Ramos (cell line): ENCODE measurements around the gene PTPRK.
"Not testable (repeated sequence)": the region's sequence is repeated elsewhere in the genome, so short reads cannot be mapped to it uniquely, and the experiment has no call there.

Experiments used
- in situ Hi-C: fragments of 300-500 bp; cut with MboI; formaldehyde crosslinking; loops from one replicate; pipeline ENCODE4 v1.14.3; 2022; ENCODE audit warnings: low sequenced_read_pairs; ENCODE audit not compliant: unreplicated experiment

PTPRK gene

DNA sequence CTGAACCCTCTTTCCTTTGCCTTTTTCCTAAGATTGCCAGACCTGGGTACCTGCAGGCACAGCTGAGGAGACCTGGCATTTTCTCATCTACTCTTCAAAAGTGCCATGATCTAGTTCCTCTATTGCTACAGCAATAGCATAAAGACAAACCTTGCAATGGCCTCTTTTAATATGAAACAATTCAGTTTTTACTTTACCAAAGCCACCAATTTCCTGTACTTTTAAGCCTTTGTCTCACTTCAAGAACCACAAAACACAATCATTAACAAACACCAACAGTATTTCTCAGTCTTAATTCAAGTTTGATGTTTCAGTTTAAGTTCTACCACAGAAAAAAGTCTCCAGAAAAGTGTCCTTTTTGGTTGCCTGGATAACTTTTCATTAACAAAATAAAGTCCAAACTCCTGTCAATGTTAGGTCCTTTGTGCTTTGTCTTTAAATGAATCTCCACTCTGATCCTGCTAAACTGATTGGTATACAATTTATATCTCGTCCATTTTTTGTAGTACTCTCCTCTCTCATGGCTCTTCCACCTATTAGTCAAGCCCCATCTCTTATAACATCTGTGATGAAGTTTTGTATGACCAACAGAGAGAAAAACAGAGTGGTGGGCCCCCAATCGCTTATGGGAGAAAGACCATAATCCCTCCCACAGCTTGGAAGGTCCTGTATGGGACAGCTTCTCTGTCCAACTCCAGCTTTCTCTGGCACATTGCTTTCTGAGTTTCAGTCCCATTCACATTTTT, 569.1 kb downstream of the PTPRK start:
- in situ Hi-C loops = no loop called here

DNA sequence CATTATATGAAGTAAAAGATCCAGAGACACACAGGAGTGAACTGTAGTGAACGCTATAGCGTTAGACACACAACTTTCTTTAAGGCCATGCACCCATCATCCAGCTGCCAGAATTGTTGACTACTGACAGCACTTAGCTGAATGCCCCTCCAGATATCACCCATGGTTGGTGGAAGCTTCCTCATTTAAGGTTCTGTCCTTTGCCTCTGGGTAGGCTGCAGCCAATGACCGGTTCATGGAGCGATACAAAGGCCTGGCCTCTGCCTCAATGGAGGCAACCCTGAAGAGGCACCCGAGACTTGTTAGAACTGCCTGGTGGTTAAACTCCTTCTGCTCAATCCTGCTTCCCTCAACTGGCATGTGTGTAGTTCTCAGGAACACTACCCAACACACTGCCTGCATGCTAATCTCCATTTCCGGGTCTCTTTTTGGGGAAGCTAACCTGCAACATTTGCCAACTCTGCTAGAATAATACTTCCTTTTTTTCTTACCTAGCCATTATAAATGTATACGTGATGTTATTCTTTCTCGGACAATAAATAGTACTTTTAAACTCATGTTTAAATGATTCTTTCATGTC, 569.7 kb downstream of the PTPRK start:
- in situ Hi-C loops = no loop called here

DNA sequence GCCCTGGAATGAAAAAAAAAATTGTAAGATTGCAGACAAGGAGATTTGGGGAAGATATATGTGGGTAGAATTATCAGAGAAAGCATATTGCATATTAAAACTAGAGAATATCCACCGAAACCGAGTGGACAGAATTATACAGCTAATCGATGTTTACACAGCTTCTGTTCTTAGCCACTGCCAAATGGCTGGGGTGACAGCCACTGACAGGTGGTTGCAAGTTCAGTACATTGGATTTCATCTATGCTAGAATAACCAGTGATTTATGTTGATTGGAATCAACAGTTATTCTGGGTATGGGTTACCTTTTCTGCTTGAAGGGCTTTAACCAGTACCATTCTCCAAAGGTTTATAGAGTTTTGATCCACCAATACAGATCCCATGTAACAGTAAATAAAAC, 571.1 kb downstream of the PTPRK start:
- in situ Hi-C loops = no loop called here

DNA sequence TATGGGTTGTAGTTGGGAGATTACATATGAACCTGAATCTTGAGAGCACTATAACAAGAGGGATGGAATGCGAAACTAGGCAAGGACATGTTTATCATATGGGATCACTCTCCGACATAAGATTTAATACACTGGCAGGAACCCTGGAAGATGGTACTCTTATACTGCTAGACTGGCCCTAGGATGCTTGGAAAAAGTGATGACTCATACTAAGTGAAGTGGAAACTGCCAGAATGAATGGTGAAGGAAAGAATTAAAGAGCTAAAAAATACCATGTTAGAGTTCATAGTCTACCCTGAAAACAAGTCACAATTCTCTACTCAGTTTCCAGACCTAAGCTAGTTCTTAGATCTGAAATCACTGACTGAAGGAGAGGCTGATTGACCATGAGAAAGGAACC, 574.0 kb downstream of the PTPRK start:
- in situ Hi-C loops = no loop called here

DNA sequence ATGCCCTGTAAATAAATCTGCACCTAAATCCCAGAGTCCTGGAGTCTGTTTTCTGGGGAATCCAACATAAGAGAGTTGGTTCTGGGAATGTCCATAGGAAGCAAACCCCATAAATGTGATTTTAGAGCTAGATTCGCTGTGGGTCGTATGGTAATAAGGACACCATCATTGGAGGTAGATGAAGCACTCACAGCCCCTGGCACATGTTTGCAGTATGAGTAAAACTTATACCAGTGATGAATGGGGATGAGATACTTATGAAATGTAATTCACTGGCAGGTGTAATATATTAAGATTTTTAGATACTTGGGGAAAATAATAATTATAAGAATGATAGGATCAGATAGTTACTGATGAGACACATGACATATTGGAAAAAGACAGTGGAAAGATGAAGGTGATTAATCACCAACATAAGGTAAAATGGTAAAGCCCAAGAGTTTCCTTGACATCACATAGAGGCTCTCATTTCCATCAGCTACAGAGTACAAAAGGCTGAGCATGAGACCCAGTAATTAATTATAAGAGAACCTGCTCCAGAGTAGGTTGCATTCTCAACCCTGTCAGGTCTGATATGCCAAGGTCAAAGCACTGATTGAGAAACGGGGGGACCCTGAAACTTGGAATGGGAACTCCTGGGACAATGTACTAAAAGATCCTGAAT, 574.8 kb downstream of the PTPRK start:
- in situ Hi-C loops = no loop called here

DNA sequence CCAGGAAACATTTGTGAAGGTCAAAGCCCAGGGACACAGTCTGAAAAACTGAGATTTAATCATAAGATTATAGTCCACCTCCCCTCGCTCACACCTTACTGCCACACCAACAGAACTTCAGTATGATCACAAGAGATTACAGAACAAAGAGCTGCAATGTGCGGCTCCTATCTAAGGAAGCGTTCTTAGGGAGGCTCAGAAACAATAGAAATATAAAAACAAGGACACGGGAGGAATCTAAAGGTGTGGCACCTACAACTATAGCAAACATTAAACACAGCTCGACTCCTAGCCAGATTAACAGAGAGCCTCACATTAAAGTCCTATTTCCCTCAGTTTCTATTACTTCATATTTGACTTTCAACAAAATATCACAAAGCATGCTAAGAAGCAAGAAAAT, 579.2 kb downstream of the PTPRK start:
- in situ Hi-C loops = no loop called here

DNA sequence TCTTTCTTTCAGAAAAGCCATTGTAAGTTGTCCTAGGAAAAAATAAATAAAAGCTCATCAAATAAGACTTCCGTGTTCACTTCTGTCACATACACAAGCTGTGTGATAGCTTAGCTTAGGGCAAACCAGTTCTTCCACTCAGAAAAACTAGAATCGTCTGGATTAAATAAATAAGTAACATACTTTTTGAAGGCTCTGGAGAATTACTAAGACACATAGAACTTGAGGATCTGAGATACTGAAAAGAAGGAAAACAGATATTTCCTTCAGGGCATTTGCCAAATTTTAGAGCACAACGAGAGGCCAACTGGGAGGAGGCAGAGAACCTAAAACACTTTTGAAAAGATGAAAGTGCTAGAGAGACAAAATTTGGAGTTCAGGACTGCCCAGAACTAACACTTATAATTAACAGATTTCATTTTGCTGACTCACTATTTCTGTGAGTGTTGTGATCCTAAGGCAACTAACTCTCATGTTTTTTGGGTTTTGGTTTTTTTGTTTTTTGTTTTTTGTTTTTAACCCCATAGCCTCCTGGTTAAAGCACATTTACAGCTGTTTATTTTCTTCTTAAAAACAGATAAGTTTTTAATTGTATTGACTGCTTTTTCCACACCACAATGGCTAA, 580.8 kb downstream of the PTPRK start:
- in situ Hi-C loops = no loop called here

DNA sequence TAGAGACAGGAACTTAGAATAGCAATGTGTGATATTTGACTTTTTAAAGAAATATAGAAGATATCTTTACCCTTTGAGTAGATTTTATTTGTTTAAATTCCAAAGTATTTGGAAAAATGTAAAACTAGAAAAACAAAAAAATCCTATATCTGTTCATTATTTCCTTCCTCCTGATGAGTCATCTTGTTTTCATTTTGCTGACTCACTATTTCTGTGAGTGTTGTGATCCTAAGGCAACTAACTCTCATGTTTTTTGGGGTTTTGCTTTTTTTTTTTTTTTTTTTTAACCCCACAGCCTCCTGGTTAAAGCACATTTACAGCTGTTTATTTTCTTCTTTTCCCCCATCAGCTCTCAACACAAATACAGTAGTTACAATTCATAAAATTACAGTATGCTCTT, 581.7 kb downstream of the PTPRK start:
- in situ Hi-C loops = no loop called here

DNA sequence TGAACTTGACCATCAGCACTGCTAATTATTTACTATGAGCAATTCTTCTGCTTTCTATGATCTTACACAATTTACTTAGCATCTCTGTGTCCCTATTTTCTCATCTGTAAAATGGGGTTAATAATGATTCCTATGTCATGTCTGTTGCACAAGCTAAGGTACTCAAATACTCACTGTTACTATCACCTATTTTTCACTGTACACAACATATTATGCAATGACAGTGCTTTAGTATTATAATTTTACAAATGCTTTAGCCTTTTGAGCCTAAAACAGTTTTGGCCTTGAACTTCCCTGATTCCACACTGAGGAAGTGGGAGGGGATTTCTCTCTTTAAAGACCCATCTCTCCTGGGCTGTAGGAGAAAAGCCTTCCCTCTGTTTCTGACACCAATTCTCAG, 582.7 kb downstream of the PTPRK start:
- in situ Hi-C loops = no loop called here

DNA sequence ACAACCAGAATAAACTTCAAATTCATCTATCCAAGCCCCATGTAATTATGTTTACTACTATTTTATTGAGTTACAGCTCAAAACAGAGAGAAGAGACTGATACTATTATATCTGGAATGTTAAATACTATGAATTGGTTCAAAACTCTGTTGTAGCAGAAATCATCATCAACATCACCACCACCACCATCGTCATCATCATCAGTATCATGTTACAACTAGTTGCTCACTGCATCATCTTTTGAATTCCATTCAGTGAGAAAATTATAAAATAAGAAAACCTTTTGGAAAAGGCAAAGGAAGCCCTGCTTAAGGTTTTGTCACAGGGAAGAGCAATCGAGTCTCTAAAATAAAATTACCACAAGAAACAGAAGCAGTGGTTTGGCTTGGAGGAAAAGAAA, 583.3 kb downstream of the PTPRK start:
- in situ Hi-C loops = no loop called here

DNA sequence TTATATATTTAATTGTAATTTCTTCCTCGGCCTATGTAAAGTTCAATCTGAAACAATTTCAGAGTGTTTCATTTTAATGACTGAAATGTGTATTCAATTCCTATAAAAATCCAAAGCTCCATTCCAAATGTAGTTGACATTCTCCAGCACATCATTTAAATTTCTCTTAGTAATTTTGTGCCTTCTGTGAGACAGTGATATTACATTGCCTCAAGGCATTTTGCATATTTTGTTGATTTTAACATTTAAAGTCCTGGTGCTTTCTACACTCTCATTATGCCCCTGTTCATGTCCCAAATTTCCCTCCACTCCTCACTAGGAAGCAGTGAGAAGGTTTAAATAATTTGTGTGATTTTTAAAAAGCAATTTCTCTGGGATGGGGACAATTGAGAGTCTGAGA, 585.4 kb downstream of the PTPRK start:
- in situ Hi-C loops = no loop called here

DNA sequence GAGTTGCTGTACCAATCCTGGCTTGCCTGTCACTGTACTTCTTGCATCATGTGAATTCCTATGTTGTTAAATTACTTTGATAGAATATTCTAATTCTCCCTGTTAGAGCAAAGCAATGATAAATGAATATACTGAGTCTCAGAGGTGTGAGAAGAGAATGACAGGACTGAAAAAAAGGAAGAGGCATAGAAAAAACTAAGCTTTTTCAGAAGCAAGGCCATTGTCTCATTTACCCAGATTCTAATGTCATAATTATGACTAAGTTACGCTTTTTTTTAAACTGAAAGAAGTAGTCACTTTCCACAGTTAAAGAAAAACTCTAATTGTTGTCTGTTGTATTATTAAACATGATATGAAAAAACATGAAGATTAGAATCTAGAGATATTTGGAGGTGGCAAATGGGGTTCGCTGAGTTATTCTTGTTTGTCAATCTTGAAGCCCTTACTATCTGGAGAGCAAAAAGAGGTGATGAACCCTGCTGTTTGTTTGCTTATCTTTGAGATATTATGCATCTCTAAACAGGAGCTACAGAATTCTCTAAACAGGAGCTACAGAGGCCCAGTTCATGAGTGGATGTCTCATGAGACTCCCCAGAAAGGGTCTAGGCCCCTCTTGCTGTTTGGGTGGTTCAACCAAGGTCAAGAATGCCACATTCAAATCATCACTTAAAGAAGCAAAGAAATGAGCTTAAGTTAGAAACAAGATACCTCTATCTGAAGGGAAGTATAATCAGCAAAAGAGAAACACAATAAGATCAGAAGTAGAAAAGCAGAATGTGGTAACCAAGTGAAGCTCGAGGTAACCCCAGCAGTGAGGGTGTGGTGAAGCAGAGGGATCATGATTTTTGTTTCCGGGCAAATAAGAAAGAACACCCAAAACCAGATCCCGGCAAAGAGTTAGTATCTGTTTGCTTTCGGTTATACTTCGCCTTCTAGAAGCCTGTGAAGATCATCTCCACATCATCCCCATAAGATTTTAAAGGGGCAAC, 586.3 kb downstream of the PTPRK start:
- in situ Hi-C loops = no loop called here

DNA sequence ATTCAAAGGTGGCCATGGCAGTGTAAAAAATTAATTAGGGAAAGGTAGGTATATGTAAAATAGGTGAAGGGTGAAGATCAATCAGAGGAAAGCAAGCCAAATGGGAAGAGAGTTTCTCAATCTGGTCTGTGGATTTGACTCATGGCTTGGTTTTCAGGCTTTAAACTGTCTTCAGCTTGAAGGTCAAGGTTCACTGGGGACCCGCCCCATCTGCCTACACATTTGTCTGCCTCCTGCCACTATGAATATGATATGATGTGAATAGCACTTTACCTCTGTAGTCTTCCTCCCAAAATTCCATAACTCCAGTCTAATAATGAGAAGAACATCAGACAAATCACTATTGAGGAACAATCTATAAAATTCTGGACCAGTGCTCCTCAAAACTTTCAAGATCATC, 587.3 kb downstream of the PTPRK start:
- in situ Hi-C loops = no loop called here

DNA sequence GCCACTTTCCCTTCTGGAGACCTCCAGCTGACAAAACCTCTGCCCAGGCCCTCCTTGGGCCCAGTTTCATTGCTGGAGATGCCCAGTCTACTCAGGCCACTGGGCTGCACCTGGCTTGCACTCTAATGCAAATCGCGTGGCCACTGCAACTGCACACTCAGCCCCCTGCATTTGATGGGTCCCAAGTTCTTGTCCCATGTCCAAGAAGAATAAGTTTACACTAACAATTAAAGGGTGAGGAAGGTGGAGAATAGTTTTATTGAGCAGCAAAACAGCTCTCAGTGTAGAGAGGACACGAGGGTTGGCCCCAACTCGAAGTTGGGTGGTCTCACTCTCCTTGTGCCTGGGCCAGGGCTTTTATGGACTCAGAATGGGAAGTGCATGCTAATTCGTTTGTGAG, 587.7 kb downstream of the PTPRK start:
- in situ Hi-C loops = no loop called here

DNA sequence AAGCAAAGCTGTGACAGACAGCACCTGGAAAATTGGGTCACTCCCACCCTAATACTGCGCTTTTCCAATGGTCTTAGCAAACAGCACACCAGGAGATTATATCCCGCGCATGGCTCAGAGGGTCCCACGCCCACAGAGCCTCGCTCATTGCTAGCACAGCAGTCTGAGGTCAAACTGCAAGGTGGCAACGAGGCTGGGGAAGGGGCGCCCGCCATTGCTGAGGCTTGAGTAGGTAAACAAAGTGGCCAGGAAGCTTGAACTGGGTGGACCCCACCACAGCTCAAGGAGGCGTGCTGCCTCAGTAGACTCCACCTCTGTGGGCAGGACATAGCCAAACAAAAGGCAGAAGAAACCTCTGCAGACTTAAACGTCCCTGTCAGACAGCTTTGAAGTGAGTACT, 594.0 kb downstream of the PTPRK start:
- in situ Hi-C loops = not testable (repeated sequence)

DNA sequence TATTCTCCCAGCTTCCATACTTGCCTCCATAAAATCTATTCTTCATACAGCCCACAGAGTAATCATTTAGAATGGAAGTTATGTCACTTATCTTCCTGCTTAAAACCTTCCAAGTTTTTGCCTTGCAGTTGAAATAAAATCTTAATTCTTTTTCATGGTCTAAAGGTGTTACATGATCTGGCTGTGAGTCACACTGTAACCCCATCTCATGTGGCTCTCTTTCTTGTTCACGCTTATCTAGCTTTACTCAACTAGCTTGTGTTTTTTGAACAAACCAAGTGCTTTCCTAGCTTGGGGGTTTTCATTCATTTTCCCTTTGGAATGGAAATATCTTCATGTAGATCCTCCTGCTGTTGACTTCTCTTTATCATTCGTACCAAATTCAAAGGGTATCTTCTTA, 596.0 kb downstream of the PTPRK start:
- in situ Hi-C loops = no loop called here

DNA sequence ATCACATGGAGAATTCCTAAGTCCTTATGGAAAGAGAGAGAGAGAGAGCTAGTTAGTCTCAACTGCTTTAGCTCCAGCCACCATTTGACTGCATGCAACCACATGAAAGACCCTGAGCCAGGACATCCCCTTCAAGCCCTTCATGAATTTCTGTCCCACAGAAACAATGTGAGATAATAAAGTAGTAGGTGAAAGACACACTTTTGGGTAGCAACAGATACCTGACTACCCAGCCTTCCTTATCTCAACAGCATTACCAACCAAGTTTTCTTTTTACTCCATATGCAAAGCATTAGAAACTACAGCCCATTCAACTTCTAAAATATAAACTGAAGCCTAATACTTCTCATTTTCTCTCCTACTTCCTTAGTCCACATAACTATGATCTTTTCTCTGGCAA, 596.4 kb downstream of the PTPRK start:
- in situ Hi-C loops = no loop called here

DNA sequence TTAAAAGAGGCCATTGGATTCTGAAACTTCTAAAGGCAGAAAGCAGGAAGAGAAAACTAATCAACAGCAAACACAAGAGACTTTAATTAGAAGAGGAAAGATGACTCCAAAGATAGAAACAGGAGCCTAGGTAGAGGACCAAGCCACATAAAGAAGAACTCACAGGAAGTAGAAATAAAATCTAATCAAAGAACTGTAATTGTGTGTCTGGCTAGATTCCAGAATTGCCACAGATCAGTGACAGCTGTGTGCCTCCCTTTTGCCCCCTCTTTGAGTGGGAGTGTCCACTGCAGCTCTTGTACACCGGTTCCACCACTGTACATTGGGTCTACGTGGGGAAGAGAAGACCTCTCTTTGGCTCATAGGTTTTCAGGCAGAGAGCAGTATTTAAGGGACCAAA, 597.3 kb downstream of the PTPRK start:
- in situ Hi-C loops = no loop called here

DNA sequence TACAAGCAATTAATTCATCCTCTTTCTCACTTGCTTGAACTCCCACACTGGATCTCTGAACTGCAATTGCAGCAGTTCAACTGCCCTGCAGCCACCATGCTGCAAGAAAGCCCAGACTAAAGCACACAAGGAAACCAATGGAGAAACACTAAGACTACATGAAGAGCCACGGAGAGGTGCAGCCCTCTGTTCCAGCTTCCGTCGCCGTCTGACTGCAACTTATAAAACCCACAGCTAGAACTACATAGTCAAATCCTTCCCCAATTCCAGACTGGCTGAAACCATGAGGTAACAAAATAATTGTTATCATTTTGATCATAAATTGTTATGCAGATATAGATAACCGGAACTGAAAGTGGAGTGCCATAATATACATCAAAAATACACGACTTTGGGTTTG, 598.4 kb downstream of the PTPRK start:
- in situ Hi-C loops = no loop called here

DNA sequence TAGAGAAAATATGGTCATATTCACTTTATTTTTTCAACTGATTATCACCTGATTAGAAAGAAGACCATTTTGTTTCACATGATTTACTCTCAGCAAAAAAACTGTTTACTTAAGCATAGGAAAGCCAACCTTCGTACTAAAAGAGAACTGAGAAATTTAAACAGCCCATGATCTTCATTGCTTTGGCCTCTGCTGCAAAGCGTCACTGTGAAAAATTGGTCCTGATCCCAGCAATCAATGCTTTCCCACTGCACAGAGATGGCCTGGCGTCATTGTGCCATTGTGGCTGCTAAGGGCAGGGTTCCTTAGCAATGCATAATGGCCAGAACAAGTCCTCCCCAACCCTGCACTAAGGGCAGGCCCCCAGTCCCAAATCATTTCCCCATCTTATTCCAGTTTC, 599.6 kb downstream of the PTPRK start:
- in situ Hi-C loops = no loop called here
